ENCODE results near the gene FADS1. TPM values are rescaled to one million over a fixed set of nuclear protein-coding genes. Genes with fewer than 3 reads are reported as not detected.

The FADS1 gene
- total and polyA plus RNA-seq, 2 donors (not counting 3 experiments of a cell fraction or from before 2014, with no cell fraction given) = 110 to 121 TPM

GRCh38 chr11:61771985-61772455 is 44.8 kb downstream of the FADS1 start:
- H3K4me1 ChIP-seq (ENCODE audit: control insufficient read depth, extremely low read depth, insufficient read depth, low read length) = peaks cover 6% of the 10 kb centered on the region
- no peaks in the 10 kb centered on the region for H3K9me1 ChIP-seq (replicated peaks; ENCODE audit: control insufficient read depth, extremely low read depth, insufficient read depth, low read length)
- BruUV-seq (replicated peaks) = no TSS peak
- POLR2A ChIA-PET = no interaction called here
- DNase-seq (ENCODE audit: low read depth, low spot score) (no peak), FAIRE-seq (no peak)
- intact Hi-C loops (cut with micrococcal nuclease) (no loop called here), dilution Hi-C loops (cut with MboI; ENCODE audit: extremely low pct_ligation_motif_present, low sequenced_read_pairs) (no loop called here)
- H3K9ac ChIP-seq (replicated peaks; ENCODE audit: extremely low read depth, insufficient read depth, low read length) = no peak overlapping the region
- no peak overlapping the region for H3K27ac ChIP-seq (ENCODE audit: insufficient read depth, low read depth, low read length)
- H3K27me3 ChIP-seq (ENCODE audit: control insufficient read depth in 2 of 2, insufficient read depth in 2 of 2, low read length in 2 of 2) = no peaks in the 10 kb centered on the region
- TF ChIP-seq, protein P1, sequence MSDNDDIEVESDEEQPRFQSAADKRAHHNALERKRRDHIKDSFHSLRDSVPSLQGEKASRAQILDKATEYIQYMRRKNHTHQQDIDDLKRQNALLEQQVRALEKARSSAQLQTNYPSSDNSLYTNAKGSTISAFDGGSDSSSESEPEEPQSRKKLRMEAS (IDR thresholded peaks at IDR 0.05; ENCODE audit: insufficient read depth, insufficient read length) = no peak
- TF ChIP-seq JUN (IDR thresholded peaks at IDR 0.05; ENCODE audit: borderline replicate concordance, insufficient read depth, insufficient read length, low read depth) = no peak
- H3K4me3 ChIP-seq (replicated peaks in 1 of 3; ENCODE audit: insufficient read depth in 1 of 3, low read depth in 1 of 3, low read length in 3 of 3) = no peak overlapping the region
- H3K9me3 ChIP-seq (replicated peaks; ENCODE audit: control insufficient read depth, insufficient read depth, low read length) = no peaks in the 10 kb centered on the region
- H4K20me1 ChIP-seq (replicated peaks; ENCODE audit: control insufficient read depth, extremely low read depth, insufficient read depth, low read length) = no peaks in the 10 kb centered on the region
- CTCF ChIA-PET = interaction anchor here (0.8 to 1.4 kb wide), 2 partner anchors 11 to 25 kb away, joined by 3 to 8 read pairs; no protein-coding TSS in a partner anchor
- H3K36me3 ChIP-seq (ENCODE audit: control insufficient read depth in 2 of 2, extremely low read depth in 1 of 2, insufficient read depth in 2 of 2, low read length in 2 of 2) = no peaks in the 10 kb centered on the region
- H2AFZ ChIP-seq (ENCODE audit: low read depth, low read length) = peak overlapping the region; percentile 34
- H3K79me2 ChIP-seq (ENCODE audit: control insufficient read depth, insufficient read depth, low read length) = no peaks in the 10 kb centered on the region
- H3K4me2 ChIP-seq (ENCODE audit: insufficient read depth, low read length) = no peak overlapping the region

DNA sequence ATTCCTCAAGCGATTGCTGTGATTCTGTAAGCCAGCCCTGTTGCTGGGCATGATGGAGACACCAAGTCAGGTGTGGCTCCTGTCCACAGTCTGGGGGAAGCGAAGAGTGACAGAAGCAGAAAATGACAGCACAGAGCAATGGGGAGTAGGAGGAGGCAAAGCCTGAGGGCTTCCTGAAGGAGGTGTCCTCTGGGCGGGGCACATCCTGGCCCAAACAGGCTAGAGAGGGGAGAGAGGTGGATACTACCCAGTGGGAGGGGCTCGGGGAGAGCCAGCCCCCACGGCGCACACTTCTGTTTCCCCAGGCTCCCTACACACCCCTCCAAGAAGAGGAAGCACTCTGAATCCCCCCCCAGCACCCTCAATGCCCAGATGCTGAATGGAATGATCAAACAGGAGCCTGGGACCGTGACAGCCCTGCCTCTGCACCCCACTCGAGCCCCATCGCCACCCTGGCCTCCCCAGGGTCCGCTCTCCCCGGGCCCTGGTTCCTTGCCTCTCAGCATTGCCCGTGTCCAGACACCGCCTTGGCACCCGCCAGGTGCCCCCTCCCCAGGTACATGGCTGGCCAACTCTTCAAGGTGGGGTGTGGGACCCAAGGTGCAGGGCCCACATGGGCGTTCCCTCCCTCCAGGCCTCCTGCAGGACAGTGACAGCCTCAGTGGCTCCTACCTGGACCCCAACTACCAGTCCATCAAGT is 45.5 kb downstream of the FADS1 start:
- POLR2A ChIA-PET = no interaction called here
- DNase-seq (ENCODE audit: low read depth, low spot score) (no peak), FAIRE-seq (no peak)
- TF ChIP-seq EZH2 (IDR thresholded peaks at IDR 0.05; ENCODE audit: borderline replicate concordance, low read depth, low read length, severe bottlenecking) (no peak), POLR2AphosphoS5 (IDR thresholded peaks at IDR 0.05; ENCODE audit: insufficient read depth, low read depth, low read length) (no peak), CTCF (IDR thresholded peaks at IDR 0.05; ENCODE audit: extremely low read depth in 1 of 2, insufficient read depth in 1 of 2, low read depth in 1 of 2, low read length in 2 of 2) (no peak)
- Histone ChIP-seq H2AFZ (ENCODE audit: low read depth, low read length) (no peak overlapping the region), H3K79me2 (ENCODE audit: control insufficient read depth, insufficient read depth, low read length) (no peaks in the 10 kb centered on the region), H3K27ac (ENCODE audit: insufficient read depth, low read depth, low read length) (no peak overlapping the region), H3K36me3 (ENCODE audit: control insufficient read depth in 2 of 2, extremely low read depth in 1 of 2, insufficient read depth in 2 of 2, low read length in 2 of 2) (no peaks in the 10 kb centered on the region), H3K4me2 (ENCODE audit: insufficient read depth, low read length) (no peak overlapping the region), H3K9me1 (replicated peaks; ENCODE audit: control insufficient read depth, extremely low read depth, insufficient read depth, low read length) (no peaks in the 10 kb centered on the region), H3K9me3 (replicated peaks; ENCODE audit: control insufficient read depth, insufficient read depth, low read length) (no peaks in the 10 kb centered on the region), H3K9ac (replicated peaks; ENCODE audit: extremely low read depth, insufficient read depth, low read length) (no peak overlapping the region), H3K27me3 (ENCODE audit: control insufficient read depth in 2 of 2, insufficient read depth in 2 of 2, low read length in 2 of 2) (no peaks in the 10 kb centered on the region), H3K4me3 (replicated peaks in 1 of 3; ENCODE audit: insufficient read depth in 1 of 3, low read depth in 1 of 3, low read length in 3 of 3) (no peak overlapping the region), H3K4me1 (ENCODE audit: control insufficient read depth, extremely low read depth, insufficient read depth, low read length) (peaks cover 6% of the 10 kb centered on the region), H4K20me1 (replicated peaks; ENCODE audit: control insufficient read depth, extremely low read depth, insufficient read depth, low read length) (no peaks in the 10 kb centered on the region)
- intact Hi-C loops (cut with micrococcal nuclease) (no loop called here), dilution Hi-C loops (cut with MboI; ENCODE audit: extremely low pct_ligation_motif_present, low sequenced_read_pairs) (no loop called here)
- BruUV-seq (replicated peaks) = no TSS peak
- CTCF ChIA-PET = no interaction called here

All from endothelial cell of umbilical vein (primary cell).